Upper lobe of left lung (tissue), 6 donors: ENCODE data around the gene MAZ. TPM values are rescaled to one million over a fixed set of nuclear protein-coding genes. Genes with fewer than 3 reads are reported as not detected.
"Not testable (repeated sequence)": the region's sequence is repeated elsewhere in the genome, so short reads cannot be mapped to it uniquely, and the experiment has no call there.

Experiments
- ATAC-seq, 2 donors: fragments of 200-7000 bp; cut with Tn5 transposase; one replicate each; pipeline ENCODE4 v1.9.1; 2022; ENCODE audit warnings: mild to moderate bottlenecking in 2 of 2, moderate library complexity in 2 of 2; ENCODE audit not compliant: low FRiP score in 2 of 2
- DNase-seq, 2 donors: peaks; one replicate each; pipeline ENCODE4 v3.0.0-alpha.2; 2019 to 2020
- H3K27ac ChIP-seq, 4 donors: fragments of 200-600 bp; sonication (generic); one replicate each; pipeline ENCODE4 v1.5.1; 2016 to 2019
- H3K27me3 ChIP-seq, 4 donors: fragments of 200-600 bp; sonication (generic); one replicate each; pipeline ENCODE4 v1.5.1; 2017 to 2019
- H3K36me3 ChIP-seq, 4 donors: fragments of 200-600 bp; sonication (generic); one replicate each; pipeline ENCODE4 v1.5.1; 2016 to 2019
- H3K4me1 ChIP-seq, 4 donors: fragments of 200-600 bp; sonication (generic); one replicate each; pipeline ENCODE4 v1.5.1; 2018 to 2019
- H3K4me3 ChIP-seq, 4 donors: fragments of 200-600 bp; sonication (generic); one replicate each; pipeline ENCODE4 v1.5.1; 2017 to 2019; ENCODE audit warnings: mild to moderate bottlenecking in 2 of 4, moderate library complexity in 1 of 4
- H3K9me3 ChIP-seq, 4 donors: fragments of 200-600 bp; sonication (generic); one replicate each; pipeline ENCODE4 v1.5.1; 2018 to 2019
- EP300 ChIP-seq, 4 donors: sonication (generic); formaldehyde crosslinking; IDR thresholded peaks; one replicate each; pipeline ENCODE4 v1.5.1; 2017; ENCODE audit warnings: antibody characterized with exemption in 4 of 4, control low read depth in 2 of 4
- POLR2A ChIP-seq, 4 donors: fragments of 450-650 bp; IDR thresholded peaks; one replicate each; pipeline ENCODE4 v1.5.1; 2016 to 2017; ENCODE audit warnings: antibody characterized with exemption in 4 of 4, mild to moderate bottlenecking in 2 of 4
- POLR2AphosphoS5 ChIP-seq, 2 donors: sonication (generic); formaldehyde crosslinking; IDR thresholded peaks; one replicate each; pipeline ENCODE4 v1.5.1; 2017; ENCODE audit warnings: antibody characterized with exemption in 2 of 2
- WGBS, 2 donors: methylation state at CpG; one replicate each; pipeline ENCODE4 v1.1.5; 2017 to 2018; 5-methylcytosine and 5-hydroxymethylcytosine counted together
- total RNA-seq, 6 donors: library from RNA; depleted of rRNA in 4 of 6; stranded (reverse); fragments of >200 nt in 4 of 6; gene quantifications; one replicate each; pipeline versions ENCODE4 v1.1.0 to v1.2.1, GENCODE V29; 2016 to 2021
- TF ChIP-seq, protein P1 (sequence below), 6 experiments: fragments of 450-650 bp in 4 of 6; fragments of 200-600 bp in 2 of 6; sonication (generic) in 2 of 6; IDR thresholded peaks; one replicate each; pipeline ENCODE4 v1.5.1; 2016 to 2019; ENCODE audit warnings: antibody characterized with exemption in 6 of 6
- donor health status: DM: no; HTN: no; CAD: no; lungs with moderate emphysema.
- donor health status: DM: no; HTN: yes; CAD: no; lungs with severe emphysema.

Gene MAZ
- total RNA-seq: 100 to 1,000 TPM in 5 of 6 donors, 10 to 100 TPM in 1; 83.7 to 232 (median 165) TPM

DNA sequence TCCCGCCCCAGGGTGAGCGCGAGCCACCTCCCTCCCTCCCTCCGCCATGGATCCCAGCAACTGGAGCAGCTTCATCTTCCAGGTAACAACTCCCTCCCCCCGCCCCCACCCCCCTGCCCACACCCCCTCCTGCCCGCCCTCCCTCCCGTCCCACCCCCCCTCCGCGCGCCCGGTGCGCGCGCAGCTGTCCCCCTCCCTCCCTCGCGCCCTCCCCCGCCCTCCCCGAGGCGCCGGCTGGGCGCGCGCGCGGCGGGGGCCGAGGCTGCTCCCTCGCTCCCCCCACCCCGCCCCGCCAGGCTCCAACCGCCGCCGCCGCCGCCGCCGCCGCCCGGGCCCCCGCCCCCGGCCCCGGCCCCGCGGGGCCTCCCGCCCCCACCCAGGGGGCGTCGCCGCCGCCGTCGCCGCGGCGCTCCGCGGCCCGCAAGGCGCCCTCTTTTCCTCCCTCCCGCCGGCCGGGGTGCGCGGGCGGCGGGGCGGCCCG, at the start of gene MAZ:
TSS of gene MAZ (plus strand) at position 431 of the 481 bp plus-strand sequence. CDS start 173 bp downstream, outside the sequence.
- no peaks in the 10 kb centered on the region for H3K9me3 ChIP-seq
- peak within 1 kb of the TSS; percentile 63 to 93 (median 83) for H3K4me3 ChIP-seq
- peak within 1 kb of the TSS; percentile 96 to 97 (median 97) for H3K27ac ChIP-seq
- no peak for TF ChIP-seq EP300 (IDR thresholded peaks at IDR 0.05)
- no peak for TF ChIP-seq POLR2A (IDR thresholded peaks at IDR 0.05)
- no peak for TF ChIP-seq POLR2AphosphoS5 (IDR thresholded peaks at IDR 0.05)
- TF ChIP-seq, protein P1, sequence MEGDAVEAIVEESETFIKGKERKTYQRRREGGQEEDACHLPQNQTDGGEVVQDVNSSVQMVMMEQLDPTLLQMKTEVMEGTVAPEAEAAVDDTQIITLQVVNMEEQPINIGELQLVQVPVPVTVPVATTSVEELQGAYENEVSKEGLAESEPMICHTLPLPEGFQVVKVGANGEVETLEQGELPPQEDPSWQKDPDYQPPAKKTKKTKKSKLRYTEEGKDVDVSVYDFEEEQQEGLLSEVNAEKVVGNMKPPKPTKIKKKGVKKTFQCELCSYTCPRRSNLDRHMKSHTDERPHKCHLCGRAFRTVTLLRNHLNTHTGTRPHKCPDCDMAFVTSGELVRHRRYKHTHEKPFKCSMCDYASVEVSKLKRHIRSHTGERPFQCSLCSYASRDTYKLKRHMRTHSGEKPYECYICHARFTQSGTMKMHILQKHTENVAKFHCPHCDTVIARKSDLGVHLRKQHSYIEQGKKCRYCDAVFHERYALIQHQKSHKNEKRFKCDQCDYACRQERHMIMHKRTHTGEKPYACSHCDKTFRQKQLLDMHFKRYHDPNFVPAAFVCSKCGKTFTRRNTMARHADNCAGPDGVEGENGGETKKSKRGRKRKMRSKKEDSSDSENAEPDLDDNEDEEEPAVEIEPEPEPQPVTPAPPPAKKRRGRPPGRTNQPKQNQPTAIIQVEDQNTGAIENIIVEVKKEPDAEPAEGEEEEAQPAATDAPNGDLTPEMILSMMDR (IDR thresholded peaks at IDR 0.05): no peak
- DNase-seq: peak in 1 of 2 donors; percentile 95
- no CpG with 5 or more reads among the region's 67 CpGs for WGBS, 2 donors
- no peaks in the 10 kb centered on the region for H3K27me3 ChIP-seq
- H3K36me3 ChIP-seq: peaks cover 2 to 21% (median 17%) of the 10 kb centered on the region in 4 donors
- ATAC-seq: peak in 1 of 2 donors; percentile 3
- peaks cover 39 to 52% (median 48%) of the 10 kb centered on the region in 4 donors for H3K4me1 ChIP-seq

DNA sequence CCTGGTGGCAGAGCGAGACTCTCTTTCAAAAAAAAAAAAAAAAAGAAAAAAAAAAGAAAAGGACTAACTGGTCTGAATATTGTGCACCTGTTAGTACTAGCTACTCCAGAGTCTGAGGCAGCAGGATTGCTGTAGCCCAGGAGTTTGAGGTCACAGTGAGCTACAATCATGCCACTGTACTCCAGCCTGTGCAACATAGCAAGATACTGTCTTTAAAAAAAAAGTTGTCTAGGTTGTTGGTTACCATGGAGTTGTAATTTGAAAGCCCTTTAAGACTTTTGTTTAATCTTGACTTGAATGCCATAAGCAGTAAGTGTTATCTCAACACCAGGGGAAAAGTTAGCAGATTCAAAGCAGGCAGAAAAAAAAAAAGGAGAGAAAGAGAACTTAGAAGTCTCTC, 49.7 kb upstream of the MAZ start:
- DNase-seq (no peak), ATAC-seq (no peak)
- TF ChIP-seq, protein P1 (IDR thresholded peaks at IDR 0.05): no peak
- no peak for TF ChIP-seq EP300 (IDR thresholded peaks at IDR 0.05)
- TF ChIP-seq POLR2A (IDR thresholded peaks at IDR 0.05): no peak
- TF ChIP-seq POLR2AphosphoS5 (IDR thresholded peaks at IDR 0.05): no peak
- Histone ChIP-seq H3K4me3 (no peak overlapping the region), H3K4me1 (peaks cover 0 to 16% (median 8%) of the 10 kb centered on the region in 4 donors), H3K36me3 (no peaks in the 10 kb centered on the region), H3K27me3 (no peaks in the 10 kb centered on the region), H3K9me3 (no peaks in the 10 kb centered on the region), H3K27ac (no peak overlapping the region)
- 85 to 86% methylated on average over 1 of the region's 1 CpG for WGBS, 2 donors

GRCh38 chr16:29757086-29757485, 49.2 kb upstream of the MAZ start:
- not testable (repeated sequence) for H3K27ac ChIP-seq, H3K27me3 ChIP-seq, H3K4me3 ChIP-seq, DNase-seq, H3K36me3 ChIP-seq, ATAC-seq, H3K9me3 ChIP-seq
- WGBS, 2 donors: 77 to 84% methylated on average over 8 of the region's 8 CpGs
- H3K4me1 ChIP-seq: peaks cover 0 to 16% (median 8%) of the 10 kb centered on the region in 4 donors

- no peak for DNase-seq
- Histone ChIP-seq H3K9me3 (no peaks in the 10 kb centered on the region), H3K4me3 (no peak overlapping the region), H3K27ac (peak overlapping the region in 1 of 4 donors; percentile 22), H3K27me3 (no peaks in the 10 kb centered on the region), H3K4me1 (peaks cover 0 to 16% (median 8%) of the 10 kb centered on the region in 4 donors), H3K36me3 (no peaks in the 10 kb centered on the region)
- TF ChIP-seq EP300 (IDR thresholded peaks at IDR 0.05): no peak
- no peak for TF ChIP-seq POLR2A (IDR thresholded peaks at IDR 0.05)
- TF ChIP-seq, protein P1 (IDR thresholded peaks at IDR 0.05): no peak
- TF ChIP-seq POLR2AphosphoS5 (IDR thresholded peaks at IDR 0.05): no peak
- ATAC-seq: peak in 1 of 2 donors; percentile 57
- WGBS, 2 donors: 65 to 66% methylated on average over 6 of the region's 6 CpGs
Observed at GRCh38 chr16:29757950-29758466, 48.3 kb upstream of the MAZ start.

DNA sequence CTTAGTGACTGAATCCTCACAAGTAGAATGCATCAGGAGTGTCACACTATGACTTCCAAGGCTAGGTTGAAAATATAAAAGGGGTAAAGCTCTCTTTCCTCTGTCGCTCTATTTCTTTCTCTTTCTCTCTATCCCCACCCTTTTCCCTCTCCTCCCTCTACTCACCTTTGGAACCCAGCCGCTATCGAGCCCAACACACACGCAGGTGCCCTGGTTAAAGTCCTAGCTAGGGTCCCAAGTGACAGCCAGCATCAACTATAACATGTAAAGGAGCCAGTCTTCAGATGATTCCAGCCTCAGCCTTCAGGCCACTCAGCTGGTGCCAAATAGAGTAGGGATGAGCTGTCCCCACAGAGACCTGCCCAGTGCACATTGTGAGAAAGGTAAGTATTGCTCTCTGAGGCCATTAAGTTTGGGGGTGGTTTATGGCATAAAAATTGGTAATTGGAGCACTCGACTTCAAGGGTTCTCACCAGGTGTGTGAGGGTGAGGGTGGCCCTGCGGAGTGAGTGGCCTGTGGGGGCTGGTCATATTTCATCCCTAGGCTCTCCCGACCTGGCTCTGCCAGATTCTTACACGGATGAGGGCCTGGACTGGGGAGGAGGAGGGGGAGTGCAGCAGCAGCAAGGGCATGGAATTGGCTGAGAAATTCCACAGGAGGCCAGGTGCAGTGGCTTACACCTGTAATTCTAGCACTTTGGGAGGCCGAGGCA, 45.6 kb upstream of the MAZ start:
- H3K27me3 ChIP-seq: no peaks in the 10 kb centered on the region
- peaks cover 0 to 19% (median 8%) of the 10 kb centered on the region in 4 donors for H3K4me1 ChIP-seq
- no peak for ATAC-seq
- 63 to 74% methylated on average over 9 of the region's 9 CpGs for WGBS, 2 donors
- H3K36me3 ChIP-seq: no peaks in the 10 kb centered on the region
- no peaks in the 10 kb centered on the region for H3K9me3 ChIP-seq
- TF ChIP-seq, protein P1 (IDR thresholded peaks at IDR 0.05): no peak
- TF ChIP-seq EP300 (IDR thresholded peaks at IDR 0.05) (no peak), POLR2A (IDR thresholded peaks at IDR 0.05) (no peak), POLR2AphosphoS5 (IDR thresholded peaks at IDR 0.05) (no peak)
- DNase-seq: peak in 1 of 2 donors; percentile 61
- no peak overlapping the region for H3K27ac ChIP-seq
- H3K4me3 ChIP-seq: no peak overlapping the region

GRCh38 chr16:29761280-29761651, 45.1 kb upstream of the MAZ start:
- not testable (repeated sequence) for H3K36me3 ChIP-seq, ATAC-seq, H3K9me3 ChIP-seq, DNase-seq, H3K27me3 ChIP-seq, H3K4me3 ChIP-seq, H3K27ac ChIP-seq
- H3K4me1 ChIP-seq: peaks cover 0 to 19% (median 8%) of the 10 kb centered on the region in 4 donors
- 66 to 72% methylated on average over 7 to 8 of the region's 8 CpGs for WGBS, 2 donors
